ENCODE results near the gene ART3. TPM values are rescaled to one million over a fixed set of nuclear protein-coding genes. Genes with fewer than 3 reads are reported as not detected.

Gene ART3
- total and polyA plus RNA-seq, 9 of the 15 experiments (the other 6 are each of a cell fraction or from before 2014, with no cell fraction given) = 0.69 to 1.4 (median 1.1) TPM; not detected in 1

GRCh38 chr4:76087007-76087769 lies 12.7 kb downstream of the ART3 start (continued):
- TF ChIP-seq TOE1 (IDR thresholded peaks at IDR 0.05; ENCODE audit: borderline replicate concordance) (no peak; the same call in 1 of the 2 replicates), TOE1 (CRISPR knock-in tag; IDR thresholded peaks at IDR 0.05; ENCODE audit: borderline replicate concordance, low read depth) (no peak), STAT5A (IDR thresholded peaks at IDR 0.05; ENCODE audit: borderline replicate concordance, low read length) (no peak), HEY1 (CRISPR knock-in tag; IDR thresholded peaks at IDR 0.05; ENCODE audit: borderline replicate concordance) (no peak), MEF2A (IDR thresholded peaks at IDR 0.05; ENCODE audit: control insufficient read depth, low read depth, low read length) (no peak), NR1H2 (CRISPR knock-in tag; IDR thresholded peaks at IDR 0.05) (0 out of 2 replicates have a peak, but pooled peaks have one; percentile 29), CREM (IDR thresholded peaks at IDR 0.05; ENCODE audit: low read depth) (no peak), GABPB2 (CRISPR knock-in tag; conservative IDR thresholded peaks at IDR 0.05) (no peak), PHB2 (IDR thresholded peaks at IDR 0.05; ENCODE audit: low read depth) (no peak), SAP30 (IDR thresholded peaks at IDR 0.05; ENCODE audit: borderline replicate concordance, insufficient read depth, low read depth, low read length, poor library complexity, severe bottlenecking) (no peak), CXXC5 (CRISPR knock-in tag; IDR thresholded peaks at IDR 0.05) (peak; percentile 35; the same call in 1 of the 2 replicates), RFX1 (IDR thresholded peaks at IDR 0.05) (no peak; the same call in 1 of the 2 replicates), ID3 (CRISPR knock-in tag; IDR thresholded peaks at IDR 0.05) (no peak), ID3 (tag; IDR thresholded peaks at IDR 0.05) (peak; percentile 55; the same call in 1 of the 2 replicates), SNRNP70 (optimal IDR thresholded peaks at IDR 0.05; ENCODE audit: low read depth, low read length) (no peak), MXI1 (IDR thresholded peaks at IDR 0.05; ENCODE audit: low read depth, low read length) (peak; percentile 65; the same call in 1 of the 2 replicates), TFAM (CRISPR knock-in tag; conservative IDR thresholded peaks at IDR 0.05) (no peak), ZNF316 (IDR thresholded peaks at IDR 0.05) (no peak), HMBOX1 (IDR thresholded peaks at IDR 0.05) (no peak), ZC3H8 (IDR thresholded peaks at IDR 0.05) (no peak), ZNF280B (CRISPR knock-in tag; IDR thresholded peaks at IDR 0.05) (no peak), TRIM24 (IDR thresholded peaks at IDR 0.05) (no peak), FOXA3 (CRISPR knock-in tag; conservative IDR thresholded peaks at IDR 0.05 in 1 of 2, IDR thresholded peaks at IDR 0.05 in 1 of 2) (peak; percentile 74 to 78; a peak in 3 of 4 replicates), ZNF785 (CRISPR knock-in tag; IDR thresholded peaks at IDR 0.05) (no peak), HIVEP1 (CRISPR knock-in tag; IDR thresholded peaks at IDR 0.05) (no peak), ZNF277 (CRISPR knock-in tag; IDR thresholded peaks at IDR 0.05; ENCODE audit: borderline replicate concordance) (no peak)
